GM12891 (cell line): Measurements from ENCODE around the gene ZNF48.

Experiments used
- PAX5 ChIP-seq: IDR thresholded peaks from 2 replicates; pipeline ENCODE4 v1.6.1; 2011; ENCODE audit warnings: low read length, moderate library complexity, mild to moderate bottlenecking; ENCODE audit not compliant: insufficient read depth, severe bottlenecking
- POLR2A ChIP-seq: IDR thresholded peaks from 2 replicates; pipeline ENCODE4 v1.6.1; 2011; ENCODE audit warnings: low read depth, low read length, control low read depth
- POLR2AphosphoS5 ChIP-seq: IDR thresholded peaks from 2 replicates; pipeline ENCODE4 v1.6.1; 2011; ENCODE audit warnings: low read depth, low read length, control low read depth
- POU2F2 ChIP-seq: IDR thresholded peaks from 2 replicates; pipeline ENCODE4 v1.6.1; 2011; ENCODE audit warnings: low read depth, mild to moderate bottlenecking, control low read depth, low read length, moderate library complexity
- TAF1 ChIP-seq: IDR thresholded peaks from 2 replicates; pipeline ENCODE4 v1.6.1; 2011; ENCODE audit warnings: low read depth, low read length, control low read depth

GRCh38 chr16:30358577-30358936, 36.7 kb upstream of the ZNF48 start:
- TF ChIP-seq POLR2A (no peak), POLR2AphosphoS5 (no peak), POU2F2 (no peak), TAF1 (no peak), PAX5 (no peak)
